H1 (cell line): ENCODE measurements around the gene SPDYE4. TPM values are rescaled to one million over a fixed set of nuclear protein-coding genes. Genes with fewer than 3 reads are reported as not detected.

Source experiments
- CTCF ChIA-PET: fragments of 300-600 bp; sonication (Branson Sonifier 250); formaldehyde crosslinking; loops from one replicate; lab custom pipeline; 2021; ENCODE audit not compliant: partially characterized antibody; lab: Charles Lee
- POLR2A ChIA-PET: fragments of 300-600 bp; sonication (Branson Sonifier 250); formaldehyde crosslinking; loops from one replicate; lab custom pipeline; 2021; ENCODE audit warnings: inconsistent platforms; ENCODE audit not compliant: partially characterized antibody; lab: Charles Lee
- DNase-seq, 2 experiments: peaks; one replicate each; pipeline versions ENCODE4 v3.0.0 to v3.0.0-alpha.2; 2010 to 2022; ENCODE audit warnings: low spot score in 2 of 2, low read depth in 1 of 2, mixed read lengths in 1 of 2
- FAIRE-seq: peaks from 2 replicates; lab custom pipeline; 2011; peaks lifted over from hg19 to GRCh38; lab: Jason Lieb, UNC
- H2AFZ ChIP-seq: 2 replicates; pipeline ENCODE4 v1.8.1; 2012; ENCODE audit warnings: low read length, inconsistent platforms
- H2AK5ac ChIP-seq: 2 replicates; pipeline ENCODE4 v1.6.1; 2013; ENCODE audit warnings: low read depth, low read length
- H2BK120ac ChIP-seq: replicated peaks from 2 replicates; pipeline ENCODE3; 2013; ENCODE audit warnings: low read depth, low read length, inconsistent platforms
- H2BK12ac ChIP-seq: 2 replicates; pipeline ENCODE4 v1.6.1; 2013; ENCODE audit warnings: low read depth, low read length
- H2BK15ac ChIP-seq: 2 replicates; pipeline ENCODE4 v1.6.1; 2013; ENCODE audit warnings: low read length
- H2BK20ac ChIP-seq: 2 replicates; pipeline ENCODE4 v1.6.1; 2013; ENCODE audit warnings: low read length
- H2BK5ac ChIP-seq: 2 replicates; pipeline ENCODE4 v1.6.1; 2013; ENCODE audit warnings: low read depth, low read length
- H3K14ac ChIP-seq: 2 replicates; pipeline ENCODE4 v1.6.1; 2013; ENCODE audit warnings: inconsistent platforms; ENCODE audit not compliant: insufficient read length
- H3K18ac ChIP-seq: 2 replicates; pipeline ENCODE4 v1.6.1; 2013; ENCODE audit warnings: low read length; ENCODE audit errors: extremely low read depth
- H3K23ac ChIP-seq: 2 replicates; pipeline ENCODE4 v1.6.1; 2013; ENCODE audit warnings: inconsistent platforms; ENCODE audit not compliant: insufficient read length
- H3K23me2 ChIP-seq: 2 replicates; pipeline ENCODE4 v1.6.1; 2013; ENCODE audit warnings: low read depth, low read length
- H3K27ac ChIP-seq: 2 replicates; pipeline ENCODE4 v1.6.1; 2011; ENCODE audit warnings: low read depth, low read length, inconsistent platforms
- H3K27me3 ChIP-seq, 4 experiments: replicated peaks in 1 of 4; 1 replicate in 1 of 4; 2 replicates in 3 of 4; pipeline versions ENCODE4 v1.6.1 to v1.8.1; 2011 to 2013; ENCODE audit warnings: low read length in 3 of 4, mild to moderate bottlenecking in 3 of 4, inconsistent platforms in 2 of 4, mixed read lengths in 2 of 4, moderate library complexity in 1 of 4; ENCODE audit not compliant: control insufficient read depth in 3 of 4, insufficient read depth in 3 of 4; ENCODE audit errors: extremely low read depth in 1 of 4
- H3K36me3 ChIP-seq, 4 experiments: 2 replicates each; pipeline versions ENCODE4 v1.6.1 to v1.8.1; 2011 to 2013; ENCODE audit warnings: mild to moderate bottlenecking in 4 of 4, low read length in 3 of 4, moderate library complexity in 2 of 4, control low read depth in 1 of 4, inconsistent platforms in 1 of 4; ENCODE audit not compliant: insufficient read depth in 4 of 4, control insufficient read depth in 2 of 4
- H3K4ac ChIP-seq: replicated peaks from 2 replicates; pipeline ENCODE3; 2013; ENCODE audit warnings: low read length, low read depth, mixed read lengths, inconsistent platforms; ENCODE audit not compliant: insufficient read length
- H3K4me1 ChIP-seq, 4 experiments: replicated peaks in 1 of 4; 1 replicate in 1 of 4; 2 replicates in 3 of 4; pipeline versions ENCODE4 v1.6.1 to v1.8.1; 2011 to 2013; ENCODE audit warnings: low read length in 3 of 4, inconsistent platforms in 2 of 4, mixed read lengths in 1 of 4; ENCODE audit not compliant: insufficient read depth in 4 of 4, control insufficient read depth in 3 of 4
- H3K4me2 ChIP-seq, 2 experiments: 2 replicates each; pipeline versions ENCODE4 v1.6.1 to v1.8.1; 2011 to 2013; ENCODE audit warnings: low read depth in 2 of 2, low read length in 2 of 2, control low read depth in 1 of 2, inconsistent platforms in 1 of 2, mild to moderate bottlenecking in 1 of 2; ENCODE audit not compliant: insufficient read depth in 1 of 2
- H3K4me3 ChIP-seq, 4 experiments: fragments of 200-600, 300-600 bp in 1 of 4; sonication (generic), shearing (Covaris generic), sonication (Bioruptor Twin) in 1 of 4; 2 replicates each; pipeline versions ENCODE4 v1.5.1 to v1.8.1; 2011 to 2016; ENCODE audit warnings: low read length in 4 of 4, low read depth in 3 of 4, control low read depth in 2 of 4, inconsistent platforms in 2 of 4, mild to moderate bottlenecking in 2 of 4, mixed read lengths in 1 of 4, moderate library complexity in 1 of 4; ENCODE audit not compliant: insufficient read depth in 2 of 4; ENCODE audit errors: extremely low read depth in 1 of 4
- H3K56ac ChIP-seq: replicated peaks from 2 replicates; pipeline ENCODE3; 2013; ENCODE audit warnings: low read depth, mild to moderate bottlenecking, mixed read lengths, low read length, inconsistent platforms; ENCODE audit not compliant: insufficient read length
- H3K79me1 ChIP-seq: 2 replicates; pipeline ENCODE4 v1.6.1; 2013; ENCODE audit warnings: low read depth, low read length, control low read depth
- H3K79me2 ChIP-seq, 2 experiments: 2 replicates each; pipeline versions ENCODE4 v1.6.1 to v1.8.1; 2012 to 2013; ENCODE audit warnings: low read length in 2 of 2, mild to moderate bottlenecking in 2 of 2, inconsistent platforms in 1 of 2; ENCODE audit not compliant: insufficient read depth in 2 of 2, control insufficient read depth in 1 of 2
- H3K9ac ChIP-seq, 4 experiments: replicated peaks in 1 of 4; 1 replicate in 1 of 4; 2 replicates in 3 of 4; pipeline versions ENCODE4 v1.6.1 to v1.8.1; 2011 to 2013; ENCODE audit warnings: low read depth in 3 of 4, low read length in 3 of 4, control low read depth in 2 of 4, mild to moderate bottlenecking in 2 of 4, moderate library complexity in 2 of 4, inconsistent platforms in 1 of 4; ENCODE audit errors: extremely low read depth in 1 of 4
- H3K9me3 ChIP-seq, 2 experiments: 2 replicates each; pipeline versions ENCODE4 v1.6.1 to v1.8.1; 2012 to 2013; ENCODE audit warnings: mild to moderate bottlenecking in 2 of 2, moderate library complexity in 2 of 2, control low read depth in 1 of 2, inconsistent platforms in 1 of 2, low read depth in 1 of 2, low read length in 1 of 2, mixed read lengths in 1 of 2; ENCODE audit not compliant: insufficient read depth in 2 of 2
- H4K20me1 ChIP-seq, 2 experiments: replicated peaks in 1 of 2; 2 replicates each; pipeline versions ENCODE3 to v1.8.1; 2011 to 2013; ENCODE audit warnings: inconsistent platforms in 2 of 2, low read length in 2 of 2, mild to moderate bottlenecking in 1 of 2; ENCODE audit not compliant: insufficient read depth in 2 of 2, control insufficient read depth in 1 of 2
- H4K5ac ChIP-seq: 2 replicates; pipeline ENCODE4 v1.6.1; 2013; ENCODE audit warnings: low read length, low read depth, mixed read lengths, inconsistent platforms; ENCODE audit not compliant: insufficient read length
- H4K8ac ChIP-seq: 2 replicates; pipeline ENCODE4 v1.8.0; 2013; ENCODE audit warnings: mild to moderate bottlenecking, moderate library complexity, low read length, inconsistent platforms; ENCODE audit not compliant: insufficient read depth; ENCODE audit errors: extremely low read depth
- H4K91ac ChIP-seq: replicated peaks from 2 replicates; pipeline ENCODE3; 2013; ENCODE audit warnings: low read length, mixed read lengths, inconsistent platforms; ENCODE audit not compliant: insufficient read length
- CBX8 ChIP-seq: fragments of 300-800, 300-1000 bp; sonication (generic); IDR thresholded peaks from 2 replicates; pipeline ENCODE4 v1.7.1; 2016; ENCODE audit warnings: low read depth, low read length, borderline replicate concordance
- EGR1 ChIP-seq: IDR thresholded peaks from 2 replicates; pipeline ENCODE4 v1.6.1; 2011; ENCODE audit warnings: low read depth, low read length, borderline replicate concordance
- EZH2 ChIP-seq: fragments of 200-600 bp; sonication (generic); IDR thresholded peaks from 2 replicates; pipeline ENCODE4 v1.7.1; 2012; ENCODE audit warnings: low read depth, mild to moderate bottlenecking, moderate library complexity, low read length, inconsistent platforms; ENCODE audit not compliant: severe bottlenecking
- SIN3A ChIP-seq, 2 experiments: IDR thresholded peaks in 1 of 2; conservative IDR thresholded peaks in 1 of 2; 2 replicates each; pipeline ENCODE4 v1.6.1; 2011 to 2012; ENCODE audit warnings: low read length in 2 of 2, improper control_type of control experiment in 1 of 2, low read depth in 1 of 2, mild to moderate bottlenecking in 1 of 2
- WGBS, 2 experiments: shearing (Covaris generic) in 1 of 2; methylation state at CpG; one replicate each; pipeline versions ENCODE4 v1.1.6 to v1.1.7; 2013 to 2015; ENCODE audit warnings: low lambda C conversion rate in 2 of 2, mixed read lengths in 2 of 2, inconsistent platforms in 1 of 2, low coverage in 1 of 2, missing lambda C conversion rate in 1 of 2; ENCODE audit not compliant: insufficient replicate concordance in 2 of 2, insufficient coverage in 1 of 2, insufficient read length in 1 of 2; ENCODE audit errors: extremely low coverage in 1 of 2, missing lambda C conversion rate in 1 of 2; 5-methylcytosine and 5-hydroxymethylcytosine counted together
- polyA plus RNA-seq, 7 experiments: library from polyadenylated mRNA; depleted of rRNA in 3 of 7; stranded (reverse) in 5 of 7; unstranded in 2 of 7; fragments of >200 nt in 5 of 7; fragments of 200-250 nt in 2 of 7; gene quantifications; 1 replicate in 5 of 7; 2 replicates in 1 of 7; 4 replicates in 1 of 7; pipeline versions ENCODE4 v1.2.1 to v1.2.3, GENCODE V29; 2011 to 2013; ENCODE audit warnings: missing spikeins in 2 of 7, mixed read lengths in 2 of 7
- total RNA-seq: library from RNA; stranded (reverse); fragmentation: NEBNext Ultra II Directional; extraction: Animal tissue kit (Norgen Biotek cat#: 25700); gene quantifications from 2 replicates; pipeline ENCODE4 v1.2.1, GENCODE V29; 2021
- TF ChIP-seq, protein P1 (sequence below): IDR thresholded peaks from 2 replicates; pipeline ENCODE4 v1.6.1; 2012; ENCODE audit warnings: inconsistent platforms
- TF ChIP-seq, protein P2 (sequence below), 3 experiments: IDR thresholded peaks; 1 replicate in 2 of 3; 2 replicates in 1 of 3; pipeline versions ENCODE4 v1.5.1 to v1.6.1; 2011; ENCODE audit warnings: low read length in 3 of 3, mild to moderate bottlenecking in 3 of 3, inconsistent platforms in 2 of 3, low read depth in 1 of 3, moderate library complexity in 1 of 3; ENCODE audit not compliant: insufficient read depth in 1 of 3; ENCODE audit errors: control extremely low read depth in 1 of 3
- TF ChIP-seq, protein P3 (sequence below): IDR thresholded peaks from 2 replicates; pipeline ENCODE4 v1.6.1; 2012; ENCODE audit warnings: inconsistent platforms

SPDYE4 gene
- total and polyA plus RNA-seq, 2 of the 8 experiments (the other 6 are each of a cell fraction or from before 2014, with no cell fraction given): not detected

DNA sequence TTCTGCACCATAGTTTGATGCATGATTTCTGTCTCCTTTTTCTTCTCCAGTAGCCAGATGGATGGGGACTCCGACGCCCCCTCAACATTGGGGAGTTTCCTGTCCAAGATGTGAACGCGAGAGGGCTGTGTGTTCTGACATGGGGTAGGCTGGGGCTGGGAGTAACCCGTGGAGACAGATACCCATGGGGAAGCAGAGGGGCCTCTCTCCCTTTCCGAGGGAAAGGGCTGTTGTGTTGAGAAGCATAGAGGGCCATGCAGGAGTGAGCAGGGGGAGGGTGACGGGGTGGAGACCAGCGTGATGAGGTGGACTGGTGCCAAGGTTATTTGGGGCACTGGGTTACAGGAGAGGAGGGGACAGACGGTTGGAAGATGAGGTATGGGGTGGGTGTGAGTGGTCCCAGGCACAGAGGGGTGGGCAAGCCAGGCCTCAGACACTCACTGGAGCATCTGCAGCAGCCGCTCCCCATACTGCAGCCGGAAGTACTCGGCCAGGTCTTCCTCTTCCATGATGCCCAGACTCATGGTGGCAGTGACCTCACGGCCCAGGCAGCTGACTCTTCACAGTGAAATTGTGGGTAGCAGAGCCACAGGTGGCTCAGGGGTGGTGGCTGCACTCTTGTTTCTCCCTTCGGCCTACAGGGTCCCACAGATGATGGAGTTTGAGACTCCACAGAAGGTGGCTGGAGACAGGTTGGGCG, 14.1 kb downstream of the SPDYE4 start:
- 82% methylated on average over 15 of the region's 15 CpGs; no CpG with 5 or more reads in 1 of the 2 experiments for WGBS, 2 experiments
- no peak overlapping the region for H3K18ac ChIP-seq
- TF ChIP-seq SIN3A (conservative IDR thresholded peaks at IDR 0.05 in 1 of 2, IDR thresholded peaks at IDR 0.05 in 1 of 2; ENCODE audit: low read depth in 1 of 2, low read length in 2 of 2): no peak
- TF ChIP-seq, protein P1, sequence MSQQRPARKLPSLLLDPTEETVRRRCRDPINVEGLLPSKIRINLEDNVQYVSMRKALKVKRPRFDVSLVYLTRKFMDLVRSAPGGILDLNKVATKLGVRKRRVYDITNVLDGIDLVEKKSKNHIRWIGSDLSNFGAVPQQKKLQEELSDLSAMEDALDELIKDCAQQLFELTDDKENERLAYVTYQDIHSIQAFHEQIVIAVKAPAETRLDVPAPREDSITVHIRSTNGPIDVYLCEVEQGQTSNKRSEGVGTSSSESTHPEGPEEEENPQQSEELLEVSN: no peak
- TF ChIP-seq EGR1: no peak
- no peak for TF ChIP-seq CBX8
- TF ChIP-seq, protein P2, sequence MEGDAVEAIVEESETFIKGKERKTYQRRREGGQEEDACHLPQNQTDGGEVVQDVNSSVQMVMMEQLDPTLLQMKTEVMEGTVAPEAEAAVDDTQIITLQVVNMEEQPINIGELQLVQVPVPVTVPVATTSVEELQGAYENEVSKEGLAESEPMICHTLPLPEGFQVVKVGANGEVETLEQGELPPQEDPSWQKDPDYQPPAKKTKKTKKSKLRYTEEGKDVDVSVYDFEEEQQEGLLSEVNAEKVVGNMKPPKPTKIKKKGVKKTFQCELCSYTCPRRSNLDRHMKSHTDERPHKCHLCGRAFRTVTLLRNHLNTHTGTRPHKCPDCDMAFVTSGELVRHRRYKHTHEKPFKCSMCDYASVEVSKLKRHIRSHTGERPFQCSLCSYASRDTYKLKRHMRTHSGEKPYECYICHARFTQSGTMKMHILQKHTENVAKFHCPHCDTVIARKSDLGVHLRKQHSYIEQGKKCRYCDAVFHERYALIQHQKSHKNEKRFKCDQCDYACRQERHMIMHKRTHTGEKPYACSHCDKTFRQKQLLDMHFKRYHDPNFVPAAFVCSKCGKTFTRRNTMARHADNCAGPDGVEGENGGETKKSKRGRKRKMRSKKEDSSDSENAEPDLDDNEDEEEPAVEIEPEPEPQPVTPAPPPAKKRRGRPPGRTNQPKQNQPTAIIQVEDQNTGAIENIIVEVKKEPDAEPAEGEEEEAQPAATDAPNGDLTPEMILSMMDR (IDR thresholded peaks at IDR 0.05; ENCODE audit: control extremely low read depth in 1 of 3, insufficient read depth in 1 of 3, low read depth in 1 of 3, low read length in 3 of 3): no peak
- TF ChIP-seq EZH2: no peak
- TF ChIP-seq, protein P3, sequence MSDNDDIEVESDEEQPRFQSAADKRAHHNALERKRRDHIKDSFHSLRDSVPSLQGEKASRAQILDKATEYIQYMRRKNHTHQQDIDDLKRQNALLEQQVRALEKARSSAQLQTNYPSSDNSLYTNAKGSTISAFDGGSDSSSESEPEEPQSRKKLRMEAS: no peak
- H4K91ac ChIP-seq: no peak overlapping the region
- no peaks in the 10 kb centered on the region for H3K79me1 ChIP-seq
- no peak overlapping the region for H3K4me2 ChIP-seq
- peaks cover 0 to 5% (median 2%) of the 10 kb centered on the region in 4 experiments; a peak in 3 of 7 replicates for H3K4me1 ChIP-seq
- no peak overlapping the region; the same call in 1 of the 2 replicates for H4K8ac ChIP-seq
- no peak overlapping the region for H2AK5ac ChIP-seq
- no peak overlapping the region for H3K4ac ChIP-seq
- H2BK12ac ChIP-seq: no peak overlapping the region
- no peak overlapping the region for H3K4me3 ChIP-seq
- no peak overlapping the region for H3K27ac ChIP-seq
- H2BK120ac ChIP-seq: no peak overlapping the region
- H3K27me3 ChIP-seq: peaks cover 0 to 5% (median 0%) of the 10 kb centered on the region in 4 experiments; a peak in 3 of 7 replicates
- no peak for FAIRE-seq
- no peak overlapping the region for H3K23ac ChIP-seq
- H3K56ac ChIP-seq: no peak overlapping the region
- H3K14ac ChIP-seq: no peak overlapping the region
- H3K9me3 ChIP-seq: no peaks in the 10 kb centered on the region
- H2BK20ac ChIP-seq: no peak overlapping the region
- no peak overlapping the region for H4K5ac ChIP-seq
- ChIA-PET CTCF (interaction anchor here (2.5 kb wide), 1 partner anchor 37 kb away, joined by 11 read pairs; no protein-coding TSS in a partner anchor), POLR2A (no interaction called here)
- no peak for DNase-seq
- H3K23me2 ChIP-seq: peaks cover 8% of the 10 kb centered on the region
- H4K20me1 ChIP-seq: no peaks in the 10 kb centered on the region
- no peak overlapping the region for H2BK5ac ChIP-seq
- no peak overlapping the region for H3K9ac ChIP-seq
- H2BK15ac ChIP-seq: no peak overlapping the region
- no peaks in the 10 kb centered on the region for H3K79me2 ChIP-seq
- no peaks in the 10 kb centered on the region for H3K36me3 ChIP-seq
- H2AFZ ChIP-seq: no peak overlapping the region
